Measurements from ENCODE around the gene ZNF385A.

DNA sequence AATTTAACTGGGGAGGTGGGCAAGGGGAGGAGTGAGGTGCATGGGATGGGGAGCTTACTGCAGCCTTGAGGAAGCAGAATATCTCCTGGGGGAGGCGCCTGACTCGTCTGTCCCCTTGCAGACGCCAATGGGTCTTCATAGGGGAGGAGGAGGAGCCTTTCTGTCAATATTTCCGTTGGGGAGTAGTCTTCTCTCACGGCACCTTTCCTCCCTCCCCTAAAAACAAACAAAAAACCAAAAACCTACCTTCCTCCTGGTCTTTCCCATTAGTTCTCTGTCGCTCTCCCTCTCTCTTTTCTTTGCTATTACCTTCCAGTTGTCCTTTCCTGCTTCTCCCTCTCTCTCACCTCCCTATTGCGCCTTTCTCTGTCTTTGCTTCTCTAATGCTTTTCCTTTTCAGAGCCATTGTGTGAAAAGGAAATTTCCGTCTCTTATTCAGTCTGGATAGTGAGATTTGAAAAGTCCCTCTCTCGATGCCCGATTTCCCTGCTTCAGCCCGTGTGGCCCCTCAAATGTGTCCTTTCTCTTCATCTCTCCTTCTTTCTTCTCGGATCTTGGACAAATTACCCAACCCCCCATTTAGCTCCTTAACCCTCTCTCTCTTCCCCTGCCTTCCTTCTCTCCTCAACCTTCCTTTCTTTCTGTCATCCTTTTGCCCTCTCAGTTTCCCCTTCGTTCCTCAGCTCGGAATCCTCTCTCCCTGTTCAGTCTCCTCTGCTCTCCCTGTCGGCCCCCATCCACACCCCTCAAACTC lies 26.2 kb downstream of the ZNF385A start:
- TF ChIP-seq, protein P1, sequence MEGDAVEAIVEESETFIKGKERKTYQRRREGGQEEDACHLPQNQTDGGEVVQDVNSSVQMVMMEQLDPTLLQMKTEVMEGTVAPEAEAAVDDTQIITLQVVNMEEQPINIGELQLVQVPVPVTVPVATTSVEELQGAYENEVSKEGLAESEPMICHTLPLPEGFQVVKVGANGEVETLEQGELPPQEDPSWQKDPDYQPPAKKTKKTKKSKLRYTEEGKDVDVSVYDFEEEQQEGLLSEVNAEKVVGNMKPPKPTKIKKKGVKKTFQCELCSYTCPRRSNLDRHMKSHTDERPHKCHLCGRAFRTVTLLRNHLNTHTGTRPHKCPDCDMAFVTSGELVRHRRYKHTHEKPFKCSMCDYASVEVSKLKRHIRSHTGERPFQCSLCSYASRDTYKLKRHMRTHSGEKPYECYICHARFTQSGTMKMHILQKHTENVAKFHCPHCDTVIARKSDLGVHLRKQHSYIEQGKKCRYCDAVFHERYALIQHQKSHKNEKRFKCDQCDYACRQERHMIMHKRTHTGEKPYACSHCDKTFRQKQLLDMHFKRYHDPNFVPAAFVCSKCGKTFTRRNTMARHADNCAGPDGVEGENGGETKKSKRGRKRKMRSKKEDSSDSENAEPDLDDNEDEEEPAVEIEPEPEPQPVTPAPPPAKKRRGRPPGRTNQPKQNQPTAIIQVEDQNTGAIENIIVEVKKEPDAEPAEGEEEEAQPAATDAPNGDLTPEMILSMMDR (IDR thresholded peaks at IDR 0.05) = no peak
- TF ChIP-seq POLR2AphosphoS5 (IDR thresholded peaks at IDR 0.05; ENCODE audit: low read depth, low read length) (no peak), SIN3A (IDR thresholded peaks at IDR 0.05; ENCODE audit: borderline replicate concordance, insufficient read depth, low read depth, low read length) (no peak), TCF7L2 (IDR thresholded peaks at IDR 0.05; ENCODE audit: low read depth, low read length) (no peak)
- TF ChIP-seq, protein P2, sequence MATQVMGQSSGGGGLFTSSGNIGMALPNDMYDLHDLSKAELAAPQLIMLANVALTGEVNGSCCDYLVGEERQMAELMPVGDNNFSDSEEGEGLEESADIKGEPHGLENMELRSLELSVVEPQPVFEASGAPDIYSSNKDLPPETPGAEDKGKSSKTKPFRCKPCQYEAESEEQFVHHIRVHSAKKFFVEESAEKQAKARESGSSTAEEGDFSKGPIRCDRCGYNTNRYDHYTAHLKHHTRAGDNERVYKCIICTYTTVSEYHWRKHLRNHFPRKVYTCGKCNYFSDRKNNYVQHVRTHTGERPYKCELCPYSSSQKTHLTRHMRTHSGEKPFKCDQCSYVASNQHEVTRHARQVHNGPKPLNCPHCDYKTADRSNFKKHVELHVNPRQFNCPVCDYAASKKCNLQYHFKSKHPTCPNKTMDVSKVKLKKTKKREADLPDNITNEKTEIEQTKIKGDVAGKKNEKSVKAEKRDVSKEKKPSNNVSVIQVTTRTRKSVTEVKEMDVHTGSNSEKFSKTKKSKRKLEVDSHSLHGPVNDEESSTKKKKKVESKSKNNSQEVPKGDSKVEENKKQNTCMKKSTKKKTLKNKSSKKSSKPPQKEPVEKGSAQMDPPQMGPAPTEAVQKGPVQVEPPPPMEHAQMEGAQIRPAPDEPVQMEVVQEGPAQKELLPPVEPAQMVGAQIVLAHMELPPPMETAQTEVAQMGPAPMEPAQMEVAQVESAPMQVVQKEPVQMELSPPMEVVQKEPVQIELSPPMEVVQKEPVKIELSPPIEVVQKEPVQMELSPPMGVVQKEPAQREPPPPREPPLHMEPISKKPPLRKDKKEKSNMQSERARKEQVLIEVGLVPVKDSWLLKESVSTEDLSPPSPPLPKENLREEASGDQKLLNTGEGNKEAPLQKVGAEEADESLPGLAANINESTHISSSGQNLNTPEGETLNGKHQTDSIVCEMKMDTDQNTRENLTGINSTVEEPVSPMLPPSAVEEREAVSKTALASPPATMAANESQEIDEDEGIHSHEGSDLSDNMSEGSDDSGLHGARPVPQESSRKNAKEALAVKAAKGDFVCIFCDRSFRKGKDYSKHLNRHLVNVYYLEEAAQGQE (IDR thresholded peaks at IDR 0.05; ENCODE audit: insufficient read depth in 1 of 2, low read depth in 2 of 2, low read length in 1 of 2) = no peak

Data from Panc1 (cell line).